H9 (cell line): Measurements from ENCODE around the gene NOLC1. TPM values are rescaled to one million over a fixed set of nuclear protein-coding genes. Genes with fewer than 3 reads are reported as not detected.

Experiments
- DNase-seq: peaks from one replicate; pipeline ENCODE4 v3.0.0-alpha.2; 2017
- H2AFZ ChIP-seq: one replicate; pipeline ENCODE4 v1.6.1; 2013; ENCODE audit warnings: mild to moderate bottlenecking, low read length, control low read depth, moderate library complexity
- H2AK5ac ChIP-seq: 2 replicates; pipeline ENCODE4 v1.6.1; 2013; ENCODE audit warnings: low read length, control low read depth, mixed read lengths; ENCODE audit not compliant: insufficient read length
- H2BK120ac ChIP-seq: one replicate; pipeline ENCODE4 v1.6.1; 2013; ENCODE audit warnings: low read depth, mild to moderate bottlenecking, low read length, control low read depth, inconsistent platforms; ENCODE audit not compliant: poor library complexity, severe bottlenecking
- H2BK12ac ChIP-seq: 2 replicates; pipeline ENCODE4 v1.6.1; 2013; ENCODE audit warnings: low read length, control low read depth, mixed read lengths, low read depth; ENCODE audit not compliant: insufficient read length
- H2BK15ac ChIP-seq: 2 replicates; pipeline ENCODE4 v1.6.1; 2013; ENCODE audit warnings: low read depth, low read length, control low read depth
- H2BK20ac ChIP-seq: one replicate; pipeline ENCODE4 v1.6.1; 2013; ENCODE audit warnings: low read depth, mild to moderate bottlenecking, low read length, control low read depth, inconsistent platforms; ENCODE audit not compliant: poor library complexity, severe bottlenecking
- H2BK5ac ChIP-seq: 2 replicates; pipeline ENCODE4 v1.6.1; 2013; ENCODE audit warnings: low read length, control low read depth, mixed read lengths; ENCODE audit not compliant: insufficient read length
- H3K14ac ChIP-seq: 2 replicates; pipeline ENCODE4 v1.6.1; 2013; ENCODE audit warnings: low read length, control low read depth; ENCODE audit not compliant: insufficient read depth
- H3K18ac ChIP-seq: 2 replicates; pipeline ENCODE4 v1.6.1; 2013; ENCODE audit warnings: low read depth, mild to moderate bottlenecking, mixed read lengths, low read length, control low read depth; ENCODE audit not compliant: insufficient read length
- H3K23ac ChIP-seq: 2 replicates; pipeline ENCODE4 v1.6.1; 2013; ENCODE audit warnings: low read length, control low read depth, mixed read lengths, low read depth; ENCODE audit not compliant: insufficient read length
- H3K23me2 ChIP-seq: 2 replicates; pipeline ENCODE4 v1.6.1; 2013; ENCODE audit warnings: low read depth, mild to moderate bottlenecking, mixed read lengths, low read length, control low read depth; ENCODE audit not compliant: insufficient read length, poor library complexity, severe bottlenecking
- H3K27ac ChIP-seq: 2 replicates; pipeline ENCODE4 v1.5.1; 2013; ENCODE audit warnings: low read length, control low read depth, mixed read lengths, low read depth; ENCODE audit not compliant: insufficient read length
- H3K27me3 ChIP-seq: 2 replicates; pipeline ENCODE4 v1.6.1; 2013; ENCODE audit warnings: low read length, control low read depth, inconsistent platforms; ENCODE audit not compliant: insufficient read depth
- H3K4ac ChIP-seq: 2 replicates; pipeline ENCODE4 v1.6.1; 2013; ENCODE audit warnings: low read depth, mild to moderate bottlenecking, control low read depth, inconsistent platforms, low read length, moderate library complexity
- H3K4me1 ChIP-seq: 2 replicates; pipeline ENCODE4 v1.6.1; 2013; ENCODE audit warnings: low read length, control low read depth, inconsistent platforms; ENCODE audit not compliant: insufficient read depth
- H3K4me2 ChIP-seq: 2 replicates; pipeline ENCODE4 v1.6.1; 2013; ENCODE audit warnings: low read length, control low read depth, mixed read lengths; ENCODE audit not compliant: insufficient read length, insufficient read depth
- H3K56ac ChIP-seq: 2 replicates; pipeline ENCODE4 v1.6.1; 2013; ENCODE audit warnings: low read depth, mild to moderate bottlenecking, mixed read lengths, low read length, control low read depth; ENCODE audit not compliant: insufficient read length
- H3K79me1 ChIP-seq: 2 replicates; pipeline ENCODE4 v1.6.1; 2013; ENCODE audit warnings: low read depth, mild to moderate bottlenecking, moderate library complexity, low read length, control low read depth, inconsistent platforms; ENCODE audit not compliant: insufficient read depth, poor library complexity, severe bottlenecking
- H3K79me2 ChIP-seq: 2 replicates; pipeline ENCODE4 v1.6.1; 2013; ENCODE audit warnings: low read length, control low read depth, inconsistent platforms; ENCODE audit not compliant: insufficient read depth
- H3K9ac ChIP-seq: 2 replicates; pipeline ENCODE4 v1.6.1; 2013; ENCODE audit warnings: low read length, control low read depth, mixed read lengths; ENCODE audit not compliant: insufficient read length; ENCODE audit errors: extremely low read depth
- H3K9me3 ChIP-seq: one replicate; pipeline ENCODE4 v1.6.1; 2013; ENCODE audit warnings: low read depth, low read length, inconsistent platforms; ENCODE audit not compliant: control insufficient read depth
- H3T11ph ChIP-seq: one replicate; pipeline ENCODE4 v1.6.1; 2013; ENCODE audit warnings: mild to moderate bottlenecking, low read length, control low read depth, inconsistent platforms
- H4K20me1 ChIP-seq: one replicate; pipeline ENCODE4 v1.6.1; 2013; ENCODE audit not compliant: control insufficient read depth, insufficient read length, insufficient read depth
- H4K5ac ChIP-seq: 2 replicates; pipeline ENCODE4 v1.6.1; 2013; ENCODE audit warnings: low read depth, mild to moderate bottlenecking, mixed read lengths, low read length, control low read depth; ENCODE audit not compliant: insufficient read length
- H4K8ac ChIP-seq: replicated peaks from 2 replicates; pipeline ENCODE4 v1.6.1; 2013; ENCODE audit warnings: low read length, control low read depth, mixed read lengths, low read depth; ENCODE audit not compliant: insufficient read length
- H4K91ac ChIP-seq: 2 replicates; pipeline ENCODE4 v1.6.1; 2013; ENCODE audit warnings: low read depth, mild to moderate bottlenecking, moderate library complexity, mixed read lengths, low read length, control low read depth; ENCODE audit not compliant: insufficient read length
- H3K27ac Mint-ChIP-seq, 3 experiments: 2 replicates in 2 of 3; 3 replicates in 1 of 3; pipeline ENCODE4 v1.8.0; 2020 to 2021; ENCODE audit warnings: mixed read lengths in 3 of 3, mild to moderate bottlenecking in 1 of 3, moderate library complexity in 1 of 3
- H3K27me3 Mint-ChIP-seq: 2 replicates; pipeline ENCODE4 v1.8.0; 2021; ENCODE audit warnings: low read depth, mild to moderate bottlenecking, moderate library complexity, mixed read lengths
- H3K36me3 Mint-ChIP-seq, 3 experiments: 2 replicates in 2 of 3; 3 replicates in 1 of 3; pipeline ENCODE4 v1.8.0; 2020 to 2021; ENCODE audit warnings: low read depth in 3 of 3, mixed read lengths in 3 of 3; ENCODE audit not compliant: insufficient read depth in 1 of 3
- H3K4me1 Mint-ChIP-seq, 2 experiments: 2 replicates each; pipeline ENCODE4 v1.8.0; 2020; ENCODE audit warnings: mixed read lengths in 2 of 2
- H3K4me3 Mint-ChIP-seq, 2 experiments: 2 replicates in 1 of 2; 3 replicates in 1 of 2; pipeline ENCODE4 v1.8.0; 2020 to 2021; ENCODE audit warnings: mild to moderate bottlenecking in 2 of 2, mixed read lengths in 2 of 2, moderate library complexity in 1 of 2
- H3K9me3 Mint-ChIP-seq, 2 experiments: 2 replicates in 1 of 2; 3 replicates in 1 of 2; pipeline ENCODE4 v1.8.0; 2020; ENCODE audit warnings: mild to moderate bottlenecking in 2 of 2, mixed read lengths in 2 of 2, moderate library complexity in 1 of 2
- WGBS: extraction: QIAGEN DNeasy Blood & Tissue Kit; methylation state at CpG from one replicate; pipeline ENCODE4 v1.1.7; 2013; ENCODE audit warnings: missing lambda C conversion rate, low lambda C conversion rate, mixed read lengths; ENCODE audit not compliant: insufficient read length; ENCODE audit errors: extremely low coverage; 5-methylcytosine and 5-hydroxymethylcytosine counted together
- total RNA-seq: library from RNA; stranded (reverse); gene quantifications from 2 replicates; pipeline ENCODE4 v1.2.1, GENCODE V29; 2021
- TF ChIP-seq, protein P1 (sequence below): fragments of 200-600 bp; sonication (generic); conservative IDR thresholded peaks from 3 replicates; pipeline ENCODE4 v1.8.0; 2021; ENCODE audit warnings: antibody characterized with exemption, mild to moderate bottlenecking

Gene NOLC1
- total RNA-seq, 1 experiment from 2014 or later: 171 TPM

DNA sequence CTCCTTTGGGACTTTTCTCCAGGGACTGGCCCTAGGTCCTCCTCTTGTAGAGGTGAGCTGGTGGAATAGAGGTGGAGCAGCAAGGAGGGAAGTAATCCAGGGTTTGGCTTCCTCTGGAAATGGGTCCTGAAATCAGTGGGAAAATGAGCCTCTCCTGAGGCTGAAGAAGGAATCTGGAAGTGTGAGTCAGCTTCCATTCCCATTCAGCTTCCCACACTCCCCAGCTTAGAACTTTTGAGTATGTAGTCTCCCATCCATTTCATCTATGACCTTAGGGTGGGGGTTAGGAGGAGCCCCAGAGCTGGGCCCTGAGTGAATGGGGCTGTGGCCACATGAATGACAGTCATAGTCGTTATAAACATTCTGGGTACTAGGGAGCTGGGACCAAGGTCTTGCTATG is 49.8 kb upstream of the NOLC1 start:
- WGBS: no CpG with 5 or more reads among the region's 1 CpG
- H3K4me1 ChIP-seq: no peaks in the 10 kb centered on the region
- H3K27ac Mint-ChIP-seq: no peak overlapping the region

More for the DNA sequence above, 49.8 kb upstream of the NOLC1 start:
- H2BK12ac ChIP-seq: no peak overlapping the region
- no peak overlapping the region for H4K5ac ChIP-seq
- no peak overlapping the region for H3K23ac ChIP-seq
- H2BK20ac ChIP-seq: no peak overlapping the region
- no peak overlapping the region for H3T11ph ChIP-seq
- no peaks in the 10 kb centered on the region for H3K79me2 ChIP-seq
- DNase-seq: no peak
- H3K4ac ChIP-seq: no peak overlapping the region
- H3K9ac ChIP-seq: no peak overlapping the region
- H3K4me3 Mint-ChIP-seq: no peak overlapping the region
- H3K79me1 ChIP-seq: no peaks in the 10 kb centered on the region
- TF ChIP-seq, protein P1, sequence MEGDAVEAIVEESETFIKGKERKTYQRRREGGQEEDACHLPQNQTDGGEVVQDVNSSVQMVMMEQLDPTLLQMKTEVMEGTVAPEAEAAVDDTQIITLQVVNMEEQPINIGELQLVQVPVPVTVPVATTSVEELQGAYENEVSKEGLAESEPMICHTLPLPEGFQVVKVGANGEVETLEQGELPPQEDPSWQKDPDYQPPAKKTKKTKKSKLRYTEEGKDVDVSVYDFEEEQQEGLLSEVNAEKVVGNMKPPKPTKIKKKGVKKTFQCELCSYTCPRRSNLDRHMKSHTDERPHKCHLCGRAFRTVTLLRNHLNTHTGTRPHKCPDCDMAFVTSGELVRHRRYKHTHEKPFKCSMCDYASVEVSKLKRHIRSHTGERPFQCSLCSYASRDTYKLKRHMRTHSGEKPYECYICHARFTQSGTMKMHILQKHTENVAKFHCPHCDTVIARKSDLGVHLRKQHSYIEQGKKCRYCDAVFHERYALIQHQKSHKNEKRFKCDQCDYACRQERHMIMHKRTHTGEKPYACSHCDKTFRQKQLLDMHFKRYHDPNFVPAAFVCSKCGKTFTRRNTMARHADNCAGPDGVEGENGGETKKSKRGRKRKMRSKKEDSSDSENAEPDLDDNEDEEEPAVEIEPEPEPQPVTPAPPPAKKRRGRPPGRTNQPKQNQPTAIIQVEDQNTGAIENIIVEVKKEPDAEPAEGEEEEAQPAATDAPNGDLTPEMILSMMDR: no peak
- no peak overlapping the region for H4K91ac ChIP-seq
- no peak overlapping the region for H4K8ac ChIP-seq
- no peaks in the 10 kb centered on the region for H3K4me1 Mint-ChIP-seq
- H2BK15ac ChIP-seq: no peak overlapping the region
- H3K9me3 Mint-ChIP-seq: no peaks in the 10 kb centered on the region
- H3K36me3 Mint-ChIP-seq: peaks cover 15 to 39% (median 31%) of the 10 kb centered on the region in 3 experiments
- no peak overlapping the region for H3K4me2 ChIP-seq
- no peak overlapping the region for H3K14ac ChIP-seq
- no peaks in the 10 kb centered on the region for H3K23me2 ChIP-seq
- H3K27me3 ChIP-seq: no peaks in the 10 kb centered on the region
- no peak overlapping the region for H2BK120ac ChIP-seq
- no peak overlapping the region for H2AK5ac ChIP-seq
- no peak overlapping the region for H3K27ac ChIP-seq
- H4K20me1 ChIP-seq: no peaks in the 10 kb centered on the region
- no peaks in the 10 kb centered on the region for H3K9me3 ChIP-seq
- no peak overlapping the region for H3K18ac ChIP-seq
- H2BK5ac ChIP-seq: no peak overlapping the region
- H3K27me3 Mint-ChIP-seq: no peaks in the 10 kb centered on the region
- no peak overlapping the region for H3K56ac ChIP-seq
- H2AFZ ChIP-seq: no peak overlapping the region
